ENCODE results near the gene PTPRD.

Gene PTPRD

DNA sequence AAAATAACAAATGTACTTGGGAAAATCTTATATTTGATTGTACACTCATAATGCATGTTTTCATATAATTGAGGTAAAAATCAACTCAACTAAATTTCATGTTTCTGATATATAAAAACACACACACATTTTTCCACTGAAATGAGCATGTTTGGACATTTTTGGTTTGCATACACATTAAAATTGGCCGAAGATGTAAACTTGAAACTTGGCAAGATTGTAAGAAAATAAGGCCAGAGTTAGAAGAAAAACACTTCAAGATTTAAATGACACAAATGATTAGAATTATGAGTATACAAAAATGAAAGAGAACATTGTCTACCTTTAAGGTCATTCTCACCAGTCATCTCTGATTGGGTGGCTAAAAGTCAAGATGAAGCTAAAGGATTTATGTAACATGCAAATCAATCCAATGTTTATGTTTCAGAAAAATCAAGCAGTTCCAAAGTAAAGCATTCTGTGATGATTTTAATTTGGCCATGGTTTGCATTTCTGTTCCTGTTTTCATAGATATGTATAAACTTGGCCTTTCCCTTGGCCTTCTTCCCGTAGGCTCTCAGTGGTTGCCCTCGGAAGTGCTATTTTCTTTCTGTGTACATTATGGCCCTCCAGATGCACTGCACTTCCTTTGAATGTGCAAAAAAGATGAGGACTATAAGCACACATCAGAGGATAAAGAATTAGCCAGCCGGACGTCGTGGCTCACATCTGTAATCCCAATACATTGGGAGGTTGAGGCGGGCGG, 1707.9 kb downstream of the PTPRD start:
- H3K9me3 ChIP-seq (ENCODE audit: control insufficient read depth, insufficient read depth, low read length): no peaks in the 10 kb centered on the region
- no peak overlapping the region for H3K9ac ChIP-seq (ENCODE audit: low read depth, low read length)
- H3K4me1 ChIP-seq (ENCODE audit: insufficient read depth, low read length): no peaks in the 10 kb centered on the region
- no peaks in the 10 kb centered on the region for H3K36me3 ChIP-seq (ENCODE audit: insufficient read depth, low read length)

DNA sequence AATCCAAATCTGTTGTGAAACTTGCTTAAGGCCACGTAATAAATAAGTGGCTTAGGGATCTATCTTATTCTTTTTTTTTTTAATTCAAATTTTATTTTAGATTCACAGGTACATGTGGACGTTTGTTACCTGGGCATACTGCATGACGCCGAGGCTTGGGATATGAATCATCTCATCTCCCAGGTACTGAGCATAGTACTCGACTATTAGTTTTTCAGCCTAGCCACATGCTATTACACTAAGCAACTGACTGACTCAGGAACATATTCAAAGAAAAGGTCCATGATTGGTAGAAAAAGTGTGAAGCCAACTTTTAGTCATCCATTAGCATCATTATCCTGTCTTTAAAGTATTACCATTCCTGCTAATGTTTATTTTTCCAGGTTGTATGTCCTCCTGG, 1709.7 kb downstream of the PTPRD start:
- H3K9me3 ChIP-seq (ENCODE audit: control insufficient read depth, insufficient read depth, low read length): no peaks in the 10 kb centered on the region
- no peak overlapping the region for H3K9ac ChIP-seq (ENCODE audit: low read depth, low read length)
- H3K36me3 ChIP-seq (ENCODE audit: insufficient read depth, low read length): no peaks in the 10 kb centered on the region
- H3K4me1 ChIP-seq (ENCODE audit: insufficient read depth, low read length): no peaks in the 10 kb centered on the region

DNA sequence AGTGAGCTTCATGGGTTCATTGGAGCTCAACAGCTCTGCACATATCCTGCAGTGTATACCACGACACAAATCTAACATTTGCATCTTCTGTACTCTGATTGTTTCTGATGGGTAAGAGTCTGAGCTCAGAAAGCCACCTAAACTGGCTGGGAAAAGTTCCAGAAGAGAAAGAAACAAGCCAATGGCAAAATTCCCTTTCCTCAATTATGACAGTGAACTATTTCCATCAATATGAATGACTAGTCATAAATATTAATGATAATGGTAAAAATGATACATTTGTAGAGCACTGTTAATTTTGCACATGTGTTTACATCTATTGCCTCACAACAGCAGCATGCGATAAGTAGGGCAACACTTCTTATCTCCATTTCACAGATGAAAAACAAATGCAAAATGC, 1711.7 kb downstream of the PTPRD start:
- no peaks in the 10 kb centered on the region for H3K9me3 ChIP-seq (ENCODE audit: control insufficient read depth, insufficient read depth, low read length)
- no peaks in the 10 kb centered on the region for H3K36me3 ChIP-seq (ENCODE audit: insufficient read depth, low read length)
- no peaks in the 10 kb centered on the region for H3K4me1 ChIP-seq (ENCODE audit: insufficient read depth, low read length)
- H3K9ac ChIP-seq (ENCODE audit: low read depth, low read length): no peak overlapping the region

DNA sequence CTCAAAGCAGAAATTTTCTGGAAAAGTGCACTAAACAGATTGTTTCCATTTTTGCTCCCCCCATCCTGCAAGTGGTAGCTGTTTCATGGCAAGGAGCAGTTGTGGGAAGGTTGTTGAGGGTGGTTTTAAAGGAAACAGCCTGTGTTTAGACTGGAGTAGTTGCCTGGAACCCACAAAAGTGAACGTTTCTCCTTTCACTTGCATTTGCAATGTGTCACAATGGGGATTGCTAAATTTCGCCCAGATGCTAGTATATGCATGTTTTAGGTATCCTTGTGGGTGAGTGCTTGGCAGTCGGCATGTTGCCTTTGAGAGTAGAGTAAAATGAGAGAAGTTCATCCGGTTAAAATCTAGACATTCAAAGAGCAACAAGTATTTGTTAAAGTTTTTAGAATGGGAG, 1713.3 kb downstream of the PTPRD start:
- Histone ChIP-seq H3K36me3 (ENCODE audit: insufficient read depth, low read length) (no peaks in the 10 kb centered on the region), H3K9me3 (ENCODE audit: control insufficient read depth, insufficient read depth, low read length) (no peaks in the 10 kb centered on the region), H3K9ac (ENCODE audit: low read depth, low read length) (no peak overlapping the region), H3K4me1 (ENCODE audit: insufficient read depth, low read length) (no peaks in the 10 kb centered on the region; the same call in 1 of the 2 replicates)

DNA sequence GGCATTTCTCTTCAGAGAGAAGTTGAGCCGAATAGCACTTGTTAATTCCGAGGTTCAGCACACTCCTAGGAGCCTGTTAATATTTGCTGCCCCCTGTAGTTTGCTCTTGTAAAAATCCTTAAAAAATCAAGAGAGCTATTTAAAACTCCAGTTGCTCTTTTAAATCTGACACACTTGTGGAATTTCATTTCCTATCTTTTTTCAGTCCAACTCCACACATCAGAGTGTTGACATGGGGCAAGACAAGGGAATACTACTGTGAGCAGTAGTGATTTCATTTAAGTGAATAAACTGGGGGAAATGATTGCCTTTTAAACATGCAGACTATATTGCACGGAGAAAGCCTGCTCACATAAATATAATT, 1717.0 kb downstream of the PTPRD start:
- Histone ChIP-seq H3K4me1 (ENCODE audit: insufficient read depth, low read length) (peaks cover 5% of the 10 kb centered on the region; the same call in 1 of the 2 replicates), H3K9me3 (ENCODE audit: control insufficient read depth, insufficient read depth, low read length) (no peaks in the 10 kb centered on the region), H3K9ac (ENCODE audit: low read depth, low read length) (no peak overlapping the region), H3K36me3 (ENCODE audit: insufficient read depth, low read length) (no peaks in the 10 kb centered on the region)

DNA sequence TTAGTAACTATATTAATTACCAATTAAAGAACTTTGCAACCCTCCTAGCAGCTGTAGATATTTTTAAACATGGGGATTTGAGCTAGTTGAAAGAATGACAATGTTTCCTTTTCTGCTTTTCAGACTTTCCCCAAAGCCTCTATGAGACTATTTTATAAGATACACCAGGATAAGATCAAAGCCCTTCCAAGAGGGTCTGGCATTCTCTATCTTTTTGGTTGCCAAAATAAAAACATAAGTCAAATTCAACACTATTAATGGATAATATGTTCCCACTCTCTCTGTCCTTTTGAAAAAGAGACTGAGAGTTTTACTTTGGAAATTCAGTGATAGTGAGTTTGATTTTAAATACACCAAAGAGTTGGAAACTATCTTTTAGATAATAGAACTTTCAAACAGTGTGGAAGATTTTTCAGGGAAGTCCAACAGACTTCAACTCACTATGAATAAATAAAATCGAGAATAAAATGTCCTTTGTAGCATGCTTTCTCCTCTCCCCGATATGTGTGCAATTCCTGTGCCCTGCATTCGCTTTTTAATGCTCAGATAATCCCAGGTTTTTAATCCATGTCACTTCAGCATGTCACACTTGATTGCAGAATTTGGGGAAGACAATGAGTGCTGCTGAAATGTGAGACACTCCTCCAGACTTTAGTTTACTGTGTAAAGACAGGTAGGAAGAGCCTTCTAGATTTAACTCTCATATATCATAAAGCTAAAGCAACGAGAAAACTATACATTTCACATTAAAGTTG, 1717.5 kb downstream of the PTPRD start:
- H3K4me1 ChIP-seq (ENCODE audit: insufficient read depth, low read length): peaks cover 5% of the 10 kb centered on the region; the same call in 1 of the 2 replicates
- no peaks in the 10 kb centered on the region for H3K9me3 ChIP-seq (ENCODE audit: control insufficient read depth, insufficient read depth, low read length)
- H3K36me3 ChIP-seq (ENCODE audit: insufficient read depth, low read length): no peaks in the 10 kb centered on the region
- no peak overlapping the region for H3K9ac ChIP-seq (ENCODE audit: low read depth, low read length)

DNA sequence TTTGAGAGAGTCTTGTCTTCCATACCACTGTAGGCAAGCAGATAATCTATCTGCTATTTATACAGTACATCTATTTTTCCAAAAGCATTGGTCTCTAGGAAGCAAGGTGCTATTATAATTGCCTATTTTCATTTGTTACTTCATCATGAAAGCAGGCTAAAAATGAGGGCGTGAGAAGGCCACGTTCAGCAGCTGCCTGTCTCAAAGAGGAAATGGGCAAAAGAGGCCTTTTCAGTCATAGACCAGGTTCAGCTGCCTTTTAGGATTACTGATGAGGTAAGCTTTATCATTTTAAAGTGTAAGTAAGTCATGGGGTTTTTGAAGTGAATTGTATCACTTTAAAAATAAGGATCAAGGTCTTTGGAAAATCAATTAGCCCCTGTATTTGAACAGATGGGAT, 1722.1 kb downstream of the PTPRD start:
- Histone ChIP-seq H3K9me3 (ENCODE audit: control insufficient read depth, insufficient read depth, low read length) (no peaks in the 10 kb centered on the region), H3K9ac (ENCODE audit: low read depth, low read length) (no peak overlapping the region), H3K36me3 (ENCODE audit: insufficient read depth, low read length) (no peaks in the 10 kb centered on the region), H3K4me1 (ENCODE audit: insufficient read depth, low read length) (peaks cover 5% of the 10 kb centered on the region; the same call in 1 of the 2 replicates)

DNA sequence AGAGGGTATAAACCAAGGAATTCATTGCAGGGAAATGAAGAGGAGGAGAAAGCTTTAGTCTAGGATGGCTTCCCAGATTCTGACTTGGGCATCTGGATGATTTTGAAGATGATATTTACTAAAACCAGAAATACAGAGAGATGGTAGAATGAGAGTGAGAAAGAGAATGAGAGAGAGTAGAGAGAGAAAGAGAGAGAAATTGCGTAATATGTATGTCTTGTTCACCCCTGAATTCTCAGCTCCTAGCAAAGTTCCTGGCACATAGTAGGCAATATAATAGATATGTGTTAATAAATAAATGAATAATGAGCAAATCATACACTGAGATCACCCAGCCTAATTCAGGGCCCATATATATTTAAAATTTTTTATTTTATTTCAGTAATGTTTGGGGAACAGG, 1723.7 kb downstream of the PTPRD start:
- Histone ChIP-seq H3K36me3 (ENCODE audit: insufficient read depth, low read length) (no peaks in the 10 kb centered on the region), H3K4me1 (ENCODE audit: insufficient read depth, low read length) (peaks cover 5% of the 10 kb centered on the region; the same call in 1 of the 2 replicates), H3K9ac (ENCODE audit: low read depth, low read length) (no peak overlapping the region), H3K9me3 (ENCODE audit: control insufficient read depth, insufficient read depth, low read length) (no peaks in the 10 kb centered on the region)

DNA sequence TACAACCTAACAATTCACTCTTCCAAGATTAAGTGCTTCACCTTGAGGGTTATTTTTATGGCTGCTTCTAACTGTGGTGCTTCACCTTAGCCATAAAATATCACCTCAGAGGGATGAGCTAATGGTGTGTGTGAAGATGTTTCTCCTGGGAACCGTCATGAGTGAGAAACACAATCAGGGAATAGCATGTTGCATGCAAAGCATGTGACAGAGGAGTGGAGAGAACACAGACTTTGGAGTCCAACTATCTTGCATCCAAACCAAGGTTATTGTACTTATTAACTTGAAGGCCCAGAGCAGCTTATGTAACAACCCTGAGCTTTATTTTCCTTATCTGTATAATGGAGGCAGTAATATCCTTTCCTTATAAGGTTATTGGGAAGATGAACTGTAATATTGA, 1724.2 kb downstream of the PTPRD start:
- no peaks in the 10 kb centered on the region for H3K9me3 ChIP-seq (ENCODE audit: control insufficient read depth, insufficient read depth, low read length)
- no peaks in the 10 kb centered on the region for H3K36me3 ChIP-seq (ENCODE audit: insufficient read depth, low read length)
- H3K9ac ChIP-seq (ENCODE audit: low read depth, low read length): no peak overlapping the region
- H3K4me1 ChIP-seq (ENCODE audit: insufficient read depth, low read length): peaks cover 5% of the 10 kb centered on the region; the same call in 1 of the 2 replicates

DNA sequence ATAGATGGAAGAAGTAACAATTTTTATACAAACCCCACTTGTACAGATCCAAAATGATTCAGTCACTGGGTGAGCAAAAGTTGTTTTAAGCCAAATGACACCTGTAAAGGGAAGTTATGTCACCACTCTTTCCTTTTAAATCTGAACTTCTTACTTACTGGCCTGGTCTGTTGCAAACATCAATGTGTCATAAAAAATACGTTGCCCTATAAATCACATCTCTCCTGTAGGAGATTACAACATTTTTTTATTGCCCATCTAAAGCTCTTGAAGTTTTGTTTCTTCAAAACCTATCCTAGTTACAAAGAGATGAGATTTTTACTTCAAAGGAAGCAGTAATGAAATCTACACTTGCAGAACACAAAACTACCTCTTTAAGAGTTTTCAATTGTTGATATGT, 1725.4 kb downstream of the PTPRD start:
- peaks cover 5% of the 10 kb centered on the region; the same call in 1 of the 2 replicates for H3K4me1 ChIP-seq (ENCODE audit: insufficient read depth, low read length)
- no peak overlapping the region for H3K9ac ChIP-seq (ENCODE audit: low read depth, low read length)
- no peaks in the 10 kb centered on the region for H3K36me3 ChIP-seq (ENCODE audit: insufficient read depth, low read length)
- H3K9me3 ChIP-seq (ENCODE audit: control insufficient read depth, insufficient read depth, low read length): no peaks in the 10 kb centered on the region

DNA sequence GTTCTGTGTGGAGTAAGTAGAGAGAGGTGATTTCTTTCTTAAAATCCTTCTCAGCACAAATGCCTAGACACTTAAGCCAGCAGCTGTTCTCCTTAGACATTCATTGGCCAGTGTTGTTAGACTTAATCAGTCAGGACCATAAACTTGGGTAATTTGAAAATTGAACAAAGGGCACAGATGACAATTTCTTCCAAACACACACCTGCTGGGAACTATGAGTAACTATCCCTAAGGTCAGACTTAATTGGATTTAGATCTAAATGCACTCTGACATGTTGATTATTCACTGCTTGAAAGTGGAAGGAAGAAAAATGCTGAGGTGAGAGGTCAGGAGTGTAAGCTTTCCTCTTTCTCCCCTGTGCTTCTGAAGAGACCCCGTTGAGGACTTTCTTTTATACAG, 1729.5 kb downstream of the PTPRD start:
- no peaks in the 10 kb centered on the region for H3K9me3 ChIP-seq (ENCODE audit: control insufficient read depth, insufficient read depth, low read length)
- no peak overlapping the region for H3K9ac ChIP-seq (ENCODE audit: low read depth, low read length)
- H3K36me3 ChIP-seq (ENCODE audit: insufficient read depth, low read length): no peaks in the 10 kb centered on the region
- H3K4me1 ChIP-seq (ENCODE audit: insufficient read depth, low read length): no peaks in the 10 kb centered on the region; the same call in 1 of the 2 replicates

DNA sequence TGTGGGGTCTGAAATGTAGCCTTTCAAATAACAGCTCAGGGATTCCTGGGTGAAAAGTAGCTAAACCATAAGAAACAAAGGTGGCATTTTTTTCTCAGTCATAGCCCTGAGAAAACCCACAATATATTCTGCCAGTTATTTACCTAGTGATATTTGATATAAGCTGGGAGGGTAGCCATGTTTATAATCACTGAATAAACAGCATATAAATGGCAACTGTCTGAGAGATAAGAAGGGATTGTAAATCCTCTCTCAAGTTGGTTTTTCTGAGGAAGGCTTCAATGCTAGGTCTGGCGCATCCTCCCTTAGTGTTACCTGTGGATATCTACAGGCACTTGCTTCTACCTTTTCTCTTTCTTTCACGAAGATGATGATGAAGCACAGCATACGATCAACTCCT, 1732.7 kb downstream of the PTPRD start:
- Histone ChIP-seq H3K9me3 (ENCODE audit: control insufficient read depth, insufficient read depth, low read length) (no peaks in the 10 kb centered on the region), H3K36me3 (ENCODE audit: insufficient read depth, low read length) (no peaks in the 10 kb centered on the region), H3K9ac (ENCODE audit: low read depth, low read length) (no peak overlapping the region), H3K4me1 (ENCODE audit: insufficient read depth, low read length) (no peaks in the 10 kb centered on the region; the same call in 1 of the 2 replicates)

DNA sequence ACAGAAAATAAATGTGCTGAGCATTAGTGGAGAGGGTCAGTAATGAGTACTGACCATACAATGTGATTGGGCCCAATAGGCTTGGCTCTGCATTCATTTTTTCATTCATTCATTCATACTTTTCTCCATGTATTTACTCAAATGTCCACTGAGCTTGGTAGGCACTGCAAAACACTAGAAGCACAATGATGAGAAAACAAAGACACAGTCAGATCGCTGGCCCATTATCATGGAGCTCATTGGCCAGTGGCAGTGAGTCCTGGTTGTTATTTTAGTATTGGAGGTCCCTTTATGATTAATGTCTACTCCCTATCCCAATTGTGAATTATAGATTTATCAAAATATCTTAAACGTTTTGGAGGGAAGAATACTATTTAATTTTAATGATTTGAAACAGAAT, 1733.5 kb downstream of the PTPRD start:
- H3K9ac ChIP-seq (ENCODE audit: low read depth, low read length): no peak overlapping the region
- H3K9me3 ChIP-seq (ENCODE audit: control insufficient read depth, insufficient read depth, low read length): no peaks in the 10 kb centered on the region
- H3K36me3 ChIP-seq (ENCODE audit: insufficient read depth, low read length): no peaks in the 10 kb centered on the region
- no peaks in the 10 kb centered on the region; the same call in 1 of the 2 replicates for H3K4me1 ChIP-seq (ENCODE audit: insufficient read depth, low read length)

DNA sequence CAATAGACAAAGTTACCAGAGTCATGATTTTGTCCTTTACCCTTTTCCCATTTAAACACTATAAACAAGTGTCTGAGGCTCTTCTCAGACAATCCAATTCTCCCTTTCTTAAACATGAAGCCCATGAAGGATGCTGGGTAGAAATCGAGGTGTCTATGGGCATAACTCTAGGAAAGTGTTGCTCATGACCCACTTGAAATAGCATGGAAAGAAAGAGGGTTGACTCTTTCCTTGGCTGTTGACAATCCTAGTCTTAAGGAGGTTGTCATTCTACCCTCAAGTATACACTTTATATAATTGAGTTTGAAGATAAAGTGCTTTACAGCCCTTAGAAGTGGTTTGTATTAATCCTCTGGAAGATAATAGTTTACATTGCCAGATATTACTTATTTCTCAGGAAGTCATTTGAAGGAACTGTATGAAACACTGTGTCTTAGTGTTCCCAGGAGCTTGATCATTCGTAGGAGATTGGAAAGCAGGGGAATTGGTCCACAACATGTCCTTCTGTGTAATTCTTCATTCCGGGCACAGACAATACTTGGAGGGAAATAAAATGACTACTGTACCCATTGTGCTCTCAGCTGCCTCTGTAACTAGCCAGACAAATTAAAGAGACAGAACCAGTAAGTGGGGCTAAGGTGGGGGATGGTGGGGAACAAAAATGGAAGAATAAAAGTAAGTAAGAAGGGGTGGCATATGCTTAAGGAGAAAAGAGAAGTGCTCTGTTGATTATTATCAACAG, 1734.9 kb downstream of the PTPRD start:
- Histone ChIP-seq H3K4me1 (ENCODE audit: insufficient read depth, low read length) (no peaks in the 10 kb centered on the region; the same call in 1 of the 2 replicates), H3K36me3 (ENCODE audit: insufficient read depth, low read length) (no peaks in the 10 kb centered on the region), H3K9ac (ENCODE audit: low read depth, low read length) (no peak overlapping the region), H3K9me3 (ENCODE audit: control insufficient read depth, insufficient read depth, low read length) (no peaks in the 10 kb centered on the region)
